ENCODE results near the gene UCP3.

The UCP3 gene, protein sequence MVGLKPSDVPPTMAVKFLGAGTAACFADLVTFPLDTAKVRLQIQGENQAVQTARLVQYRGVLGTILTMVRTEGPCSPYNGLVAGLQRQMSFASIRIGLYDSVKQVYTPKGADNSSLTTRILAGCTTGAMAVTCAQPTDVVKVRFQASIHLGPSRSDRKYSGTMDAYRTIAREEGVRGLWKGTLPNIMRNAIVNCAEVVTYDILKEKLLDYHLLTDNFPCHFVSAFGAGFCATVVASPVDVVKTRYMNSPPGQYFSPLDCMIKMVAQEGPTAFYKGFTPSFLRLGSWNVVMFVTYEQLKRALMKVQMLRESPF

DNA sequence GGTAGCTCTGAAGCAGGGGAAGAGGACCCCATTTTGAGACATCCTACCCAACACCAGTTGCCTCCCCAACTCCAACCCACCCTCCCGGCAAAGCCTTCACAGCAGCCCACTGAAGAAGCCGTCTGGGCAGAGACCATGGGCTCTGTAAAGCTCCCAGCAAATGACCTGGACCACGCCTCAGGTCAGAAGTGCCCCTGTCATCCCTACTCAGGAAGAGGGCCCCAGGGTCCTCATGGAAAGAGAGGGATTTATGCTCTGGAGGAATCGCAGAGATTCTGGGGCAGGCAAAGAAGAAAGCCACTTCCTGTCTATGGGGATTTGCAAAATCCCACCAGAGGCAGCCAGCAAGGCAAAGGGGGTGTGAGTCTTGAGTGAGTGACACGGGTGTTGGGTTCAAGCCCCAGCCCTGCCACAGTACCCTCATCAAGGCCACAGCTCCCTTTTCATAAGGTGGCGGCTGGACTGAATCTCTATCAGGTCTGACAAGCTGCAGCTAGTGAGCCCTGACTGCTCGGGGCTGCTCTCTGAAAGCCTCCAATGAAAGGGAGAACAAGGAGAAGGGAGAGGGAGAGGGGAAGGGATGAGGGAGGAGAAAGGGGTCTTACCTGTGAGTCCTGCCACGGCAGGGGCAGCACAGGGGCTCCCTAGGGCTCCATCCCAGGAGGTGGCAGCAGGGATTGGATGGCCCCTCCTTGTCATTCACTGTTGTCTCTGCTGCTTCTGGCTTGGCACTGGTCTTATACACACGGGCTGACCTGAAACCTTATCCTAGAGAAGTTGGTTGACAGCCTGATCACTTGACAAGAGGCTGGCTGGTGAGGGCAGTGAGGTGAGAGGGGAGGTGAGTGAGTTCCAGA lies at the start of gene UCP3:
UCP3 (minus strand) TSS at position 713 of the 857 bp plus-strand sequence. CDS start 2,043 bp downstream, outside the sequence.
- peak; percentile 67 for DNase-seq

DNA sequence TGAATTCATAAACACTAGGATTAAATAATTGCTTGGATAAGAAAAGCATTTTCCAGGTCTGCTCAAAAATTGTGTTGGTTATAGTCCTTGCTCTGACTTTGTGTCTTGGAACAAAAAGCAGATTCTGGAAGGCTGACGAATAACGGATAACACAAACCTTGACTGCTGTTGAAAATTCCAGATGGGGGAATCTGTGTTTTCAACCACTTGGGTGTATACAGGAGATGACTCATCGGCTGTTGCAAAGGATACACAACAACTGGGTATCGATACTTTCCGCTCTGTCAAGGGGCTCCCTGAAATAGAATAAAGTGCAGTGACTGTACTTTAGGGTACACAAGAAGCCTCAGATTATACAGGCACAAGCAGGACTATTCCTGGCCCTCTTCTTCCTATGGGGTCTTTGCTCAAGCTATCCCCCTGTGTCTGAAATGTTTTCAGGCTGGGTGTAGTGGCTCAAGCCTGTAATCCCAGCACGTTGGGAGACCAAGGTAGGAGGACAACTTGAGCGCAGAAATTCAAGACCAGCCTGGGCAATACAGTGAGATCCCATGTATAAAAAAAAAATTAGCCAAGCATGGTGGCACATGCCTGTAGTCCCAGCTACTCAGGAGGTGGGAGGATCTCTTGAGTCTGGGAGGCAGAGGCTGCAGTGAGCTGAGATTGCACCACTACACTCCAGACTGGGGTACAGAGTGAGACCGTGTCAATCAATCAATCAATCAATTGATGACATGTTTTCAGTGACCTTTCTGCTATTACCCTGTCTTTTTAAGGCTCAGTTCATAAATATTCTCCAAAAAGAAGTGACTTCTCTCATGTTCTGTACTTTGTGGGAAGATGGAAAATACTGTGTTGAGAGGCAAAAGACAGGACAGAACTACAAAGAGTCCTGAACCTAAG lies 48.6 kb upstream of the UCP3 start:
- no peak for DNase-seq

DNA sequence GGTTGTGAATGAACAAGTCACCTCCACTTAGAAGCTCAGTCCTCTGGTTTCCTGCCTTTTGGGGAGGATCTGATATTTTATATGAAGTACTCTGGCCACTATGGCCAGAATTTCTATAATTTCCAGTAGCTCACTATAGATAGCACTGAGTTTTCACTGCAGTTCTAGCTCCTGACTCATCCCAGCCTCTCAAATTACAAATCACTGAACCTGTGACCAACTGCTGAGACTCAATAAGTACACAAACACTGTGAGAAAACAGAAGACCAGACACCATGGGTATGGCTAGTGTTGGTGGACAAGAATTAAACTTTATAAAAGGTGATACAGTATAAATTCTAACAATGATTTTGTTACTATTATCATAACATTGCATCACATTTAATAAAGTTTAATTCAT lies 47.1 kb upstream of the UCP3 start:
- peak; percentile 39 for DNase-seq

DNA sequence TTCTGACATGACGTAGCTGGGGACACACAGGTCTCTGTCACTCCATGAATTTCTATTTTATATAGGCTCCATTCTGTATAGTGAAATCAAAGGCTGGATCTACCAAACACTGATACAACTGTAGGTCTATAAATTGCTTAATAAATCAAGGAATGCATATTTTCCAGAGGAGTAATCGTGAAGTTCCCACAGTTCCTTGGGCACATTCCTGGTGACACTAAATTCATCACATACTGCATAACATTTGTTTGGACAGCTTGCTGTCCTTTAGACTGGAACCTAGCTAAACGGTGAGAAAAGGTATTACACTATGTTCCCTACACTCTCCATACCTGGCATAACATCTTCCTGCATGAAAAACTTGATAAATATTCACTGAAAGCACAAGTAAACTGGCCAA lies 41.6 kb upstream of the UCP3 start:
- no peak for DNase-seq

DNA sequence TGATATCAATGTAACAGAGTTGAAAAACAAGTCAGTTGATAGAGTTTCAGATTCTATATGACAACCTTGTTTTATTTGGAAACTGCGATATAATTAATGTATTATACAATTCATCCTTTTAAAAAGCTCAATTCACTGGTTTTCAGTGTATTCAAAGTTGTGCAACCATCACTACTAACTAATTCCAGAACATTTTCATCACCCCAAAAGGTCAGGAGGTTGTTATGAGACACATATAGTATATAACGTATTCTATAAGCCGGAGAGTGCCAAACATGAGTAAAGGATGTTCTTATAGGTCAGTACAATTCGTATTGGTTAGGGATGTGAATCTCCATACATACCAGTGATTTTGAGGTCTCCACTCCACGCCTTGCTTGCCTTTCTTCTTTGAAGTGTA lies 40.1 kb upstream of the UCP3 start:
- DNase-seq: no peak

DNA sequence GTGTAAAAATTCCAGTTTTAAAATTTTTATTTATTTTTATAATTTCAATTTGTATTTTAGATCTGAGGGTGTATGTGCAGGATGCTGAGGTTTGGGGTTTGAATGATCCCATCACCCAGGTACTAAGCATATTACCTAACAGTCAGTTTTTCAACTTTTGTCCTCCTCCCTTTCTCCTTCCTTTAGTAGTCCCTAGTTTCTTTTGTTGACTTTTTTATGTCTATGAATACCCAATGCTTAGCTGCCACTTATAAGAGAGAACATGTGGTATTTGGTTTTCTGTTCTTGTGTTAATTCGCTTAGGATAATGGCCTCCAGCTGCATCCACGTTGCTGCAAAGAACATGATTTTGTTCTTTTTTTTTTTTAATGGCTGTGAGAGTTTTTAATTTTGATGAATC lies 35.7 kb upstream of the UCP3 start:
- DNase-seq: no peak

DNA sequence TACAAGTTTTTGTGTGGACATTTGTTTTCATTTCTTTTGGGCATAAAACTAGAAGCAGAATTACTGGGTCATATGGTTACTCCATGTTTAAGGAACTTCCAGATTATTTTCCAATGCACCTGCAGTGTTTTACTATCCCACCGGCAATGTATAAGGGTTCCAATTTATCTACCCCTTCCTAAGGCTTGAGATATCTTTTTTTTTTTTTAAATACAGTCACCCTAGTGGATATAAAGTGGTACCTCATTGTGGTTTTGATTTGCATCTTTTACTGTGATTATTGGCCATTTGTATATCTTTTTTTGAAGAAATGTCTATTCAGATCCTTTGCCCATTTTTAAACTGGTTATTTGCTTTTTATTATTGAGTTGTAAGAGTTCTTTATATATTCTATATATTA lies 34.6 kb upstream of the UCP3 start:
- no peak for DNase-seq

DNA sequence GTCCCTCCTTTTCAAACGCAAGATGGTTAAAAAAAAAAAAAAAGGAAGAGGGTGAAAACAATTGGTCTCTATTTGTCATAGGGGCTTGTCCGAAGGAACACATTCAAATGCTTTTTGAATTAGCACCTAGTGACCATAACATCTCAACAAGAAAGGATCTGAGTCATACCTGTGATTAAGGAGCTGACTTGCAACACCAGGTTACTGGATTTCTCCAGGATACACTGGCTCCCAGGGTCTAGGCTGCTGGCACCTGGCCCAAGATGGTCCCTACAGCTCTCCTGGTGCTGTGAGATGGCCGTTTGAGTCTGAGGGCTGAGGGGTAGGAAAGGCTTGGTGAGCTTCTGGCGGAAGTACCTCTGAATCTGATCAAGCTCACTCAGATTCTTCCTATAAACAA lies 28.4 kb upstream of the UCP3 start:
- DNase-seq: no peak

DNA sequence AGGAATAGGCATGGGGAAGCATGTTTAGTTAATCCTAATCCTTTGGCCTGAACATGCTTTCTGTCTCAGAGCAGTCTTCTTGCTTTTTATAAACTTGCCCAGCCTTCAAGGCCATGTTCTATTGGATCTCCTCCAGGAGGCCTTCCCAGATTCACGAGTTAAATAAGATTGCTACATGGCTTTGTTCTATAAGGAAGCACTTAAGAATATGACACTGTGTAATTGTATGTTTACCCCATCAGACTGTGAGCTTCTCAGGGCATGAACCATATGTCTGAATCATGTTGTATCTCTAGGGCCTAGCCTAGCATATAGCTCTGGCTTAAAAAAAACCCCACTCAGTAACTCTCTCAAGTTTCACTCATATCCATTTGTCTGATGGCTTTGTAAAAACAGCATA lies 26.4 kb upstream of the UCP3 start:
- DNase-seq: no peak

DNA sequence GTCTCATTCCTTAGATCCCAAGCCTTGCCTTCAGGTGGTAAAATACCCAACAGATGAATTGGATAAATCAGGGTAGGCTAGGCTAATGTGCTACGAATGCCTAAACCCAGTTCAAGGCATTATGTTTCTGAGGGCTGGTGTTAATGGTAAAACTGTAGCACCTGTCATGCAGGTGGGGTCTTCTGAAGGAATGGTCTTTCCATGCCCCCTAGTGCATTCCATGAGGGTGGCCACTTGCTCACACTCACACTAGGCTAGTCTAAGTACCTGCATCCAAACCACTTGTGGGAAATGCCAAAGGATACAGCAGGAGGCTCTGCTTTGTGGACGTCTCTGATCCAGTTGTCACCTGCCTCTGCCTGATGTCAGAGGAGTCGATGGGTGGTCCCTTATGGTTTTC lies 24.2 kb upstream of the UCP3 start:
- no peak for DNase-seq

DNA sequence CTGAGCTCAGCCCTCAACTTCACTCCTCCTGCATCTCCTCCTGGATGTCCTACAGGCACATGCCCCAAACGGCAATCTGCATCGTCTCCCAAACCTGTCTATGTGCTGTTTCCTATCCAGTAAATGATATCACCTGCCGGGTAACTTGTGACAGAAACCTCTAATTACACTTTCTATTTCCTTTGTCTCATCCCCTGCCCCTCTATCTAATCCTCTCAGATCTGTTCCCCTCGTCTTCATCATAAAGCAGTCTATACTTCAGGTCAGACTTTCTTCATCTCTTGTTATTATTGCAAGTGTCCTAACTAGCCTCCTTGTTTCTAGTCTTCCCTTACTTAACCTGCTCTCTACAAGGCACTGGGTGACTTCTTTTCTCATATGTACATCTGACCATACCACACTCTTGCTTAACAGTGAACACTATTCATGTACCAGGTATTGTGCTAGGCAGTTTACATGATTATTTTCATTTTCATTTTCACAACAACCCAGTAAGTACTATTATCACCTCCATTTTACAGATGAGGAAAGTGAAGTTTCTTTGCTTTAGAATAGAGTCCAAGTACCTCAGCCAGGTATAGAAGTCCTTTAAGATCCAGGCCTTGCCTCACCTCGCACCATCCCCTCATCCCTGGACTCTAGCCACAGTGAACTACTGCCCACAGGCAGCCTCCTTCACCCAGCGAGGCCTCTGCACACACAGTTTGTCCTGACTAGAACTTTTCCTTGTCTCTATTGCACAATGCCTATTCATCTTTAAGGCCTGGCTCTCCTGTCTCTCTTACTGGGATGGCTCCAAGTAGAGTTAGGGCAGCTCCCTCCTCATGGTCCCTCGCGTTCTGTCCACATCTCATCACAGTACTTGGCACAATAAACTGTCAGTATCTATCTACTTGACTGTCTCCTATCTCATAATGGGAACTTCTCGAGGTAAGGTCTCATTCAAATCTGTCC lies 22.1 kb upstream of the UCP3 start:
- DNase-seq: no peak

DNA sequence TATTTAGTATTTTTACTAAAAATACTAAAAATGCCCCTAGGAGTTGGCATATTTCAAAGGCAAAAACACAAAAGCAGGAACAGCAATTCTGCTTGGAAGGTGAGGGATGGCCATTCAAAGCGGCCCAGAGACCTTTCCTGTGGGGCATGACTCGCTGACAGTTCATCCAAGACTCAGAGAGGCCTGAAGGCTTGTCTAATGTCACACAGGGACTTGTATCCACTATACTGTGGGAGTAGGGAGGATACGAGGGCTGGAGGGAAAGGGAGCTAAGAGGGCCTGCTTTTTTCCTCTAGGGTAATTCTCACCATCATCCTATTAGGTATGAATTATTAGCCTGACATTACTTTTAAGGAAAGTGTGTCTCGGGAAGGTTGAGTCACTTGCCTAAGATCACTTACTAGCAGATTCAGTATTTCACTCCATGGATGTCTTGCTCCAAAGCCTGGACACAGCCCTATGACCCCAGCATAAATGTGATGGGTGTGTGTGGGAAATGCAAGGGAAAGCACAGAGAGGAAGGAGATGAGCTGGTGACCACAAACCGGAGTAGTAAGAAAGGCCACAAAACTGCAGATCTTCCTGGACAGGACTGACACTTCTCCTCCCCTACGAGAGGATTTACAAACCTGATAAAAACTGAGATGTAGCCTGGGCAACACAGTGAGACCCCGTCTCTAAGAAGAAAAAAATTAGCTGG lies 16.7 kb upstream of the UCP3 start:
- DNase-seq: no peak

DNA sequence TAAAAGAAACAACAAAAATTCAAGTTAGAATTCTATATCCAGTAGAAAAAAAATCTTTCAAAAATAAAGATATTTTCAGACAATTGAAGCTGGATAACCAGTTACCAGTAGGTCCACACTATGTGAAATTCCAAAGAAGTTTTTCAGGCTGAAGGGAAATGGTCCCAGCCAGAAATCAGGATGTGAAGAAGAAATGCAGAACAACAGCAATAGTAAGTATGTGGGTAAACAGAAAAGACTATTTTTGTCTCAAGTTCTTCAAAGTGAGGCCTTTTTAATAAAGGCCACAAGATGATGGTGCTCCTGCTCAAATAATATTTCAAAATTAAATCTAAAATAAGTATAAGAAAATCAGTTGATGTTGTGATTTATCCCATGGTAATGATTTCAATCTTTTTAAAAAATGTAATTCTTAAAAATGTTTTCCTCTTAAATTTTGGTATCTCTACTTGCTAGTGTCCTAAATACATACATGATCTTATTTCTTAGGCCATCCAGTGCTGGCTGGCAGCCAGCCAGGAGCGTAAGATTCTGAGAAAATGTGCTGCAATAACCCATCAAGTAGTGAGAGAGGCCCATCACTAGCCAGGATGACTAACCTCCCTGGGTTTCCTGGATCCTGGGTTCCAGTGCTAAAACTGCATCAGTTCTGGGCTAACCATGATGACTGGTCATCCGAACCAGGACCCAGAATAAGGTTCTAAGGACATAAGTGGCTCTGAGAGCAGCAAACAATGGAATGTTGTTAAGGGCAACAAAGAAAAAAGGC lies 15.6 kb upstream of the UCP3 start:
- no peak for DNase-seq

DNA sequence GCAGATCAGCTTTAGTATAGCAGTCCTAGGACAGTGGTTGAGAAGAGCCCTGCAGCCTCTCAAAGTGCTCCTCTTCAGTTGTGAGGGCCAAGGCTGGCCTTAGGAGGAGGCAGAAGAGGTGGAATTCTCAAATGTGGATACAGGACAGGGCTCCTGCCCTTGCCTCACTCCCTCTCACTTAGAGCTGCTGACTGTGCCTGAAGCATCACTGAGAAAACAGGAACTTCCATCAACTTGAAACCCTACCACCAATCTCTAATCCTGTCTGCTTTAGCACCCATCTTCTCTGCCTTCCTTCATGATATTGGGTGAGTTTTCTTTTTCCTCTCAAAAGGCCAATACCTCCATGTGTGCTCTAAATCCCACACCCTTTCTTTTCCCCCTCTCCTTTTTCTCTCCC lies 14.4 kb upstream of the UCP3 start:
- DNase-seq: no peak

DNA sequence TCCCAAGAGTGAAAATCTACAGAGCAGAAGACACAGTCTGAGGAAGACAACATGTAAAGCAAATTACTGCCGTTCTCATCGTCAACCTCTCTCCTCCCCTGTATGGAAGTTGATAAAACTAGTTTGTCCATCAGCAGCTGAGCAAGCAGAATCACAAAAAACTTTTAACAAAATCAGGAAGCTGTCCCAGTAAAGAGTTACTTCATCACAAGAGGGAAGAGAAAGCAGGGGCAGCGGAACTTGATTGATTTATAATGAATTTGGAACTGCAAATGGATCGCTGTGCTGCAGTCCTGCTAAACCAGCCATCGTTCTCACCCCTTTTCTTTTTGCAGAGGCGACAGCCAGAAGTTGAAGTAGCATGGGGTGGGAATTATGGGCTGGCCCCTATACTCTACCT lies 13.7 kb upstream of the UCP3 start:
- no peak for DNase-seq

DNA sequence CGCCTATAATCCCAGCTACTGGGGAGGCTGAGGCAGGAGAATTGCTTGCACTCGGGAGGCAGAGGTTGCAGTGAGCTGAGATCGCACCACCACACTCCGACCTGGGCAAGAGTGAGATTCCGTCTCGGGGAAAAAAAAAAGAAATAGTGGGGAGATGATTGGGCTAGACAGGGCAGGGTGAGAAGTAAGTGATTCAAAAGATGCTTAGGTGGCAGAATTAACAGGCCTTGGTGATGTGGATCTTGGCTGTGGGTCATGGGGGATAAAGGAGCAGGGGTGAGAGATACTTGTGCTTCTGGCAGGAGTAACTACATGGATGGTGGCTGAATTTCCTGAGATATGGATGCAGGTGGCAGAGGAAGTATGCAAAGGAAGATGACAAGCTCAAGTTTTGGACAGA lies 13.1 kb upstream of the UCP3 start:
- DNase-seq: no peak

DNA sequence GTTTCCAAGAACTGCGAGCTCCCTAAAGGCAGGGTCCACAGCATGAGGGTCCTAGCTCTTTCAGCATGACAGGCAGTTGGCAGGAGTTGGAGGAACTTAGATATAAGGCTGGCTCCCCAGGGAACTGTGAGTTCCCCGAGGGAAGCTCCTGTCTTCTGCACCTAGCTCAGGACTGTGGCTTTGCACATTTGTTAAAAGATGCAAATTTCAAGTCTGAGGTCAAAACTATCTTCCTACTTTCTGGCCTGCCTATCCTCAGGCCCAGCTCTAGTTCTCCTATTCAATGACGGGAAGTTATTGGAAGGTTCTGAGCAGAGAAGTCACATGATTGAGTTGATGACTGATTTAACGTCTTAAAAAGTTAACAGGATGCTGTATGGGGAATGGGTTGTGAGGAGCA lies 11.7 kb upstream of the UCP3 start:
- no peak for DNase-seq

DNA sequence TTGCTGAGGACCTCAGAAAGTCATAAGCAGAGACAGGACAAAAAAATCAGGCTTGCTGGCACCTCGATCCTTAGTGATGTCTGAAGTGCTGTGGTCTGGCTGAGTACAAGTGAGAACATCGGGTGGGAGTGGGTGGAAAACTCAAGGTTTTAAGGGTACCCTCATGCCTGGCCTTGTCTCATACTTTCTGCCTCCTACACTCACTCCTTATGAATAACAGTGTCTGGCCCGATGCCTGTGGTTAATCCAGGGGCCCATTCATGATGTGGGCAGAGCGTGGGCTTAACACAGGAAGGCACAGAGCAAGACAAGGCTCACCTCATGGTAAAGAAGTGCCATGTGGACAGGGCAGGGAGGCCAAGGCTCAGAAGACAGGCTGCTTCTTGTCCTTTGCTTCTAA lies 11.0 kb upstream of the UCP3 start:
- DNase-seq: no peak

DNA sequence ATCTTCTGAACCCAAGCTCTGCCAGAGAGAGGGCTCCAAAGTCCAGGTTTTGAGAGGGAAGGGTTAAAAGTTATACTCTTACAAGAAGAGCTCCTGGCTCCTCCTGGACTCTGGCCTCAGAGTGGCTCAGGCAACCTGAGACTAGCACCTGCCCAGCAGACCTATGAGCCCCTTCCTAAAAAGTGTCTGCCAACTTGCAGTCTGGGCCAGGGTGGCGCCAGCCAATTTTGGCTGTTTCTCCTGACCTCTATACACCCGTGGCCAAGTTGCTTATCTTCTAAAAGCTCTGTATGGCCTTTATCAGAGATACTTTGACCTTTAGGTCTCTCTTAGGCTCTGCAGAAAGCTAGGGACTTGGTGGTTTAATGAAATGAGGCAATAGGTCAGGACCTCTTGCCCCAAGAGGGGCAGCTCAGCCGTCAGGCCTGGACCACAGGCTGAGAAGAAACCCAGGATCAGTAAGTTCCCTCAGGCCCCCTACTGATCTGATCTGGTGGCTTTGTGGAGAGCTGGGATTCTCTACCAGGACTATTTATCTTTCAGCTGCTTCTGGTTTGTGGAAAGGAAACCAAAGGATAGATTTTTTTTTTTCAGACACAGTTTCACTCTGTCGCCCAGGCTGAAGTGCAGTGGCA lies 10.3 kb upstream of the UCP3 start:
- no peak for DNase-seq

DNA sequence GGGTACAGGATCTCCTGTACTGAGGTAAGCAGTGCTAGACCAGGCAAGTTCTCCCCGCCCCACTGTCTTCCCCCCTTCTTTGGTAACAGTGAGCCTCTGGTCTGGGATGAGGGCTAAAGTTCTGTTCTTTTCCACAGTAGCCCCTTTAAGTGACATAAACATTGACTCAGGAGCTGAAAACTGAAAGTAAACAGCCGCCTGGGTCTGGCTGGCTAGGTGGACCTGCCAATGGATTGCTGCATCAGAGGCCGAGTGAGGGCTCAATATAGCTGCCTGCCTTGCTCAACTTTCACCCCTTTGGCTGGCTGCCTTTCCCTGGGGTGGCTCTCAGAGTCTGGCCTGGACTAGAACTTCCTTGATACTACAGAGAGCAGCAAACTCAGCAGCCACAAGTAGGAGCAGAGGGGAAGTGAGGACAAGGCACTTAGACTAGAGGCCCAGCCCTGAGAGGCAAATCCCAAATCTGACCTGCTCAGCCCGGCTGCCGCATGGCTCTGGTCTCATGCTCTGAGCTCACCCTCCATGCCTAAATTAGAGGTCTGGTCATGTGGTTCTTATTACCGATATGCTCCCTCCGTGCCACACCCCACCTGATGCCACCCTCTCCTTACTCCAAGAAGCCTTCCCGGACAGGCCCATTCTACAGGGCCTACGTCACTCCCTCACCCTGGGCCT lies 9.6 kb upstream of the UCP3 start:
- no peak for DNase-seq

Measured in NCI-H510A treated with DMSO at 0.1 percent for 48 hours (cell line).